HFFc6 (cell line): ENCODE results near the gene EIF3F. TPM values are rescaled to one million over a fixed set of nuclear protein-coding genes. Genes with fewer than 3 reads are reported as not detected.
A peak's percentile ranks its signal among the peaks of the same experiment; 100 is the strongest.

Experiments
- DNase-seq: peaks from one replicate; pipeline ENCODE4 v3.0.0-alpha.2; 2018
- H3K27ac Mint-ChIP-seq: 2 replicates; pipeline ENCODE4 v1.8.0; 2020; ENCODE audit warnings: mild to moderate bottlenecking, mixed read lengths
- H3K27me3 Mint-ChIP-seq: 2 replicates; pipeline ENCODE4 v1.8.0; 2021; ENCODE audit warnings: mild to moderate bottlenecking, moderate library complexity, mixed read lengths; ENCODE audit not compliant: insufficient read depth
- H3K36me3 Mint-ChIP-seq: 2 replicates; pipeline ENCODE4 v1.8.0; 2021; ENCODE audit warnings: low read depth, mixed read lengths
- H3K4me1 Mint-ChIP-seq: 2 replicates; pipeline ENCODE4 v1.8.0; 2020; ENCODE audit warnings: low read depth, mixed read lengths
- H3K4me3 Mint-ChIP-seq: 2 replicates; pipeline ENCODE4 v1.8.0; 2020; ENCODE audit warnings: mild to moderate bottlenecking, moderate library complexity, mixed read lengths
- H3K9me3 Mint-ChIP-seq: 2 replicates; pipeline ENCODE4 v1.8.0; 2020; ENCODE audit warnings: mild to moderate bottlenecking, mixed read lengths
- CTCF ChIP-seq: fragments of 200-600 bp; sonication (generic); IDR thresholded peaks from 2 replicates; pipeline ENCODE4 v1.5.0; 2021; ENCODE audit warnings: antibody characterized with exemption, mild to moderate bottlenecking
- total RNA-seq, 6 experiments: library from RNA; stranded (reverse); fragmentation: NEBNext Ultra II Directional; extraction: Animal tissue kit (Norgen Biotek cat#: 25700); gene quantifications; 2 replicates in 1 of 6; 3 replicates in 5 of 6; pipeline ENCODE4 v1.2.3, GENCODE V29; 2021

Gene EIF3F
- total RNA-seq, 6 experiments from 2014 or later, result 312 to 407 (median 344) TPM

- no peaks in the 10 kb centered on the region; the same call in none of the 2 replicates for H3K27me3 Mint-ChIP-seq
- no peak for TF ChIP-seq CTCF
- peak overlapping the region; percentile 92 for H3K27ac Mint-ChIP-seq
- peaks cover 36% of the 10 kb centered on the region for H3K4me1 Mint-ChIP-seq
- H3K9me3 Mint-ChIP-seq, result no peaks in the 10 kb centered on the region
- no peaks in the 10 kb centered on the region for H3K36me3 Mint-ChIP-seq
- DNase-seq, result no peak
- peak overlapping the region; percentile 84 for H3K4me3 Mint-ChIP-seq
Measured at GRCh38 chr11:8017894-8018483, 30.9 kb downstream of the EIF3F start.

DNA sequence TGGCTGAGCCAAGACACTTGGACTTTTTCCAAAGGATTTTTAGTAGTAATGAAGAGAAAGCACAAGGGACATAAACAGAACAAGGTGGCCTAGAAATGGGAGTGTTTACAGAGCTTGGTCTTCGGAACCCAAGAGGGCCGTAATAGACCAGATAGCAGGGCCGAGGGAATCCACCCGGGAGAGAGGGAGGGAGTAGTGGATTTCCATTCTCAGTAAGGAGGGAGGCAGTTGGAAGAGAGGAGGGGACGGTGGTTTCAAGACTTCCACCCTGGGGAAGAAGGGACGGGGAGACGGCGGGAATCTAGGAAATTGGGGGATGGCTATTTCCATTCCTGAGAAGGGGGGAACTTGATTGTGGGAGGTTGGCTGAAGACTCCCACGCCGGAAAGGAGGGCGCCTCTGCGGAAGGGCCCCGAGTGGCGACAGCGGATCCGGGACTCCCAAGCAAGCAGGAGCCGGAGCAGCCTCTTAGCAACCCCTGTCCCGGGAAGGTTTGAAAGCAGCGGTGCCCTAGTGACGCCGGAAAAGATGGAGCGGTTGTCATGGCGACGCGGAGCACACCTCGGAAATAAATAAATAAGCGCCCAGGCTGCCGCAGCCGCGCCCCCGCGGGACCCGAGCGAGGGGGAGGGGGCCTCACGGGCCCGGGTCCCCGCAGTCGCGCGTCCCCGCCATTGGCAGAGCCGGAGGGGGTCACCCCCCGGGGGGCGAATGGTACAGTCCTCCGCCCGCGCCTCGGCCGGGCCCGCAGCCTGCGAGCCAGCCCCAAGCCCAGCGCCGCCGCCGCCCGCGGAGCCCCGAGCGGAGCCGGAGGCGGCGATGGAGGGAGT is 31.6 kb downstream of the EIF3F start:
- no peak for TF ChIP-seq CTCF
- peaks cover 35% of the 10 kb centered on the region for H3K4me1 Mint-ChIP-seq
- H3K4me3 Mint-ChIP-seq, result peak overlapping the region; percentile 84
- H3K9me3 Mint-ChIP-seq, result no peaks in the 10 kb centered on the region
- peak; percentile 77 for DNase-seq
- peak overlapping the region; percentile 92 for H3K27ac Mint-ChIP-seq
- H3K36me3 Mint-ChIP-seq, result no peaks in the 10 kb centered on the region
- H3K27me3 Mint-ChIP-seq, result no peaks in the 10 kb centered on the region; the same call in none of the 2 replicates

DNA sequence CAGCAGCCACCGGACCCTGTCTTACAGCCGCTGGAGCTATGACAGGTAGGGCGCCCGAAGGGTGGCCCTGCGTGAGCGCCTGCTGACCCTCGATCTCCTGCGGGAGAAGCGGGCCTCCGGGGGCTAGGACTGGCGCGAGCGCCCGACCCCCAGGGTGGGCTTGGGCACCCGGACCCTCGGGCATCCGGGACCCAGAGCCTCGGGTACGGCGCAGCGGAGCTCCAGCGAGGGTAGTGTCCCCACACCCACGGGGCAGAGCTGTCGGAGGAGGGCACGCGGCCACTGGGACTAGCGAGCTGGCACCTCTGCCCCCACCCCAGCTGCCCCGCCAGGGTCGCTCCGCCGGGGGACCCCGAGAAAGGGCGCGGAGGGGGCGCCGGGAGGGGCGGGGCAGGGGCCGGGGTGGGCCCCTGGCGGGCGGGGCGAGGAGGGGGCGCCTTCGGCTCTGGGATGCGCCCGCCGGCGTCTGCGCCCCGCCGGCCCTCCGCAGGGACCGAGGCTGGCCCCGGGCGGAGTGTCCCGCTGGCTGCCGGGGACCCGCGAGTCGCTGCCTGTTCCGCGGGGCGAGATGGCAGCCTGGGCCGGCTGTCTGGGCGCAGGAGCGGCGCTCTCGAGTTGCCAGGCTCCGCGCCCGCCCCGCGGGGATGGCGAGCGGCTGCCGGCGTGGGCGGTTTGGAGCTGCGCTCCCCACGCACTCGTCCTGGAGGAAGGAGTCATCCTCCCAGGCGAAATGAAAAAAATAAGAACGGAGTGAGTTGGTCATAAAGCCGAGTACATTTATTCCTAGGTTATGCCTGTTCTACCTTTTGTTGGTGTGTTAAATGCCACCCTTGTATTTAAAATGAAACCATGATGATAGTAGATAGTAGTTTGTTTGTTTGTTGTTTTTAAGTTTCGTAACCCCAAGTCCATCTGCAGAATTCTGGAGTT is 32.4 kb downstream of the EIF3F start:
- H3K9me3 Mint-ChIP-seq, result no peaks in the 10 kb centered on the region
- no peaks in the 10 kb centered on the region; the same call in none of the 2 replicates for H3K27me3 Mint-ChIP-seq
- no peaks in the 10 kb centered on the region for H3K36me3 Mint-ChIP-seq
- peak overlapping the region; percentile 87 for H3K4me3 Mint-ChIP-seq
- no peak for TF ChIP-seq CTCF
- DNase-seq, result peak; percentile 28
- H3K27ac Mint-ChIP-seq, result peak overlapping the region; percentile 64
- peaks cover 35% of the 10 kb centered on the region for H3K4me1 Mint-ChIP-seq

DNA sequence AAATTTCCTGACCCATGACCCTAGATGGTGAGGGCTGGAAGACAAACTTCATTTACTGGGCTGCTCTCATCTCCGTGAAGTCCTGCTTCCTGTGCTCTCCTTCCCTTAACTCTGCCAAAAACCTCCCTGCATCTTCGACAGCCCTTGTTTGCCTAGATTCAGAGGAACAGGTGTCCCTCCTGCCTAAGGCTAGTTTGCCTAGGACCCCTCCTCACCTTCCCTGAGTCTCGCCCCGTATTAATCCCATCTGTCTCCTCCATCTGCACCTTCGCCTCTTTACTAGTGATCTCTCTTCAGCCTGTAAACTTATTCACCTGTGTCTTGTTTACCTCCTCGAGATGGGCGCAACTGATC is 33.1 kb downstream of the EIF3F start:
- H3K4me1 Mint-ChIP-seq, result peaks cover 34% of the 10 kb centered on the region
- H3K27me3 Mint-ChIP-seq, result no peaks in the 10 kb centered on the region; the same call in none of the 2 replicates
- peak overlapping the region; percentile 87 for H3K4me3 Mint-ChIP-seq
- no peaks in the 10 kb centered on the region for H3K36me3 Mint-ChIP-seq
- no peak for TF ChIP-seq CTCF
- DNase-seq, result no peak
- H3K9me3 Mint-ChIP-seq, result no peaks in the 10 kb centered on the region
- peak overlapping the region; percentile 64 for H3K27ac Mint-ChIP-seq

- no peak overlapping the region for H3K4me3 Mint-ChIP-seq
- no peaks in the 10 kb centered on the region for H3K9me3 Mint-ChIP-seq
- no peak for DNase-seq
- no peaks in the 10 kb centered on the region; the same call in 1 of the 2 replicates for H3K27me3 Mint-ChIP-seq
- no peak for TF ChIP-seq CTCF
- no peaks in the 10 kb centered on the region for H3K36me3 Mint-ChIP-seq
- H3K27ac Mint-ChIP-seq, result no peak overlapping the region
- peaks cover 17% of the 10 kb centered on the region for H3K4me1 Mint-ChIP-seq
Measured at GRCh38 chr11:8021920-8022319, 34.8 kb downstream of the EIF3F start.
